GM18505 (cell line): ENCODE results near the gene ZPLD1.

Experiments used
- ATAC-seq: cut with Tn5 transposase; IDR thresholded peaks from one replicate; pipeline ENCODE4 v1.9.1; 2021; ENCODE audit not compliant: unreplicated experiment
- POLR2A ChIP-seq: IDR thresholded peaks from 4 replicates; pipeline ENCODE4 v1.6.1; 2011; ENCODE audit warnings: borderline replicate concordance; ENCODE audit not compliant: insufficient read depth, insufficient read length; ENCODE audit errors: extremely low read depth

ZPLD1 gene

DNA sequence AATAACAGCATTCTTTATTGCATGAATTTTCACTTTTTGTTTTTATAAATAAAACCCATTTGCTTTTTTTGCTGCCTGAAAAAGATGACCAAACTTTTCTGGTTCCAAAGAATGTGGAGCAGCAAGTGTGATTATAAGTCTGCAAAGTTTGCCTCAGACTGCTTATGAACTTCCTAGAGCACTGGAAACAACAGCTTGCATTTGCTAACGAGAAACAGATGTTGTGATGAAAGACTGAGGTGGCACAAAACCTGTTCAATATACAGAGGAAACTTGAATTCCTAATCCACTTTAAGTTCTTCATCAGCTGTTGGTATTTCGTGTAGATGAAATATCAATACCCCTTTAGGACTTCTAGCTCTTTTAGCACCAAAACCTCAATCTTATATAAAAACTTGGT, 9.3 kb downstream of the ZPLD1 start:
- ATAC-seq = no peak
- TF ChIP-seq POLR2A = no peak

DNA sequence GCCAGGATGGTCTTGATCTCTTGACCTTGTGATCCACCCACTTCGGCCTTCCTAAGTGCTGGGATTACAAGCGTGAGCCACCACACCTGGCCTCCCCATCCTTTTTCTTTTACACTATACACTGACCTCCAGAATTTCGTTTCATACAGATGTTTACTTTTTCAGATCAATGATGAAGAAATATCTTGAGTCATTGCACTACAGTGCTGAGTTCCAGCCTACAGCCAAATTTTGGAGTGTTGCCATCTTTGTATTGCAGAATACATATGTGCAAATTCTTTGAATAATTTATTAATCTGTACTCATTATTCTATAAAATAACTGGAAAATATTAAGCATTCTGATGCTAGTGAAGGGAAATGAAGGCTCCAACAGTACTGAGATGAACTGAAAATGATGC, 12.5 kb downstream of the ZPLD1 start:
- no peak for ATAC-seq
- no peak for TF ChIP-seq POLR2A

DNA sequence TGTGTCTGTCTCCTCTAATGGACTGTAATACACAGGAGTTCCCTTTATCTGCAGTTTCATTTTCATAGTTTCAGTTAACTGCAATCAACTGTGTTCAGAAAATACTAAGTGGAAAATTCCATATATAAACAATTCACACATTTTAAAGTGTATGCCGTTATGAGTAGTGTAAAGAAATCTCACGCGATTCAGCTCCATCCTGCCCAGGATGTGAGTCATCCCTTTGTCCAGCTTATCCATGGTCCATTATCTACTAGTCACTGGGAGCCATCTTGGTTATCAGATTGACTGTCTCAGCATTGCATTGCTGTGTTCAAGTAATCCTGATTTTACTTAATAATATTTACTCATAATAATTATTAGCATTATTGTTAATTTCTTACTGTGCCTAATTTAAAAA, 14.5 kb downstream of the ZPLD1 start:
- no peak for ATAC-seq
- TF ChIP-seq POLR2A = no peak

DNA sequence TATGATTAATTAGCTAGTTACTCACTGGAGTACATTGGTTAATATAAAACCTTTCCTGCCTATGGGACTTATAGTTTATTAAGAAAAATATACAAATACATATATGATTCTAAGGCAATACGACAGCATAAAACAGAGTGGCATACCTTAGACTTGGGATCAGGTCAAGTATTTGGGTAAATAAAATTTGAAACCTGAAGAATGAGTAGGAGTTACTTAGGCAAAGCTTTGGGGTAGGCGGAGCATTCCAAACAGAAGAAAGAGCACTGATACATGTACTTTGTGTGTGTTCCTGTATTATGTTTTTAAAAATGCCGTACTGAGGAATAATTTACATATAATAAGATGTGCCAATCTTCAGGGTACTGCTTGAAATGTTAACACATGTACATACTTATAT, 15.1 kb downstream of the ZPLD1 start:
- no peak for ATAC-seq
- TF ChIP-seq POLR2A = no peak

DNA sequence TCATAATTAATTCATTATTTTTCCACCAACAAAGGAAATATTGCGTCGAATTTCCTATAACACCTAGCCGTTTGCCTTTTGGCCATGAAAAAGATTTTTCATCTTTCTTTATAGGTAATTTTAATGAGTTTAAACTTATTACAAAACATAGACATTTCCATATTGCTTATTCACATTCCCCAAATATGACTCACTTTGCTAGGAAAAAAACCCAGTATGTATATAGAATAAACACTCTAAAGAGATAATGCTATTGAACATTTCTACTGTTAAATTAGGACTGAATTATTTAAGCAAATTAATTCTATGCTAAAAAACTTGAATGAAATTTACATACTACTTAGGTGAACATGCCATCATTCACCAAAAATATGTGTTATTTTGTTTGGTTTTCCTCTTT, 16.2 kb downstream of the ZPLD1 start:
- ATAC-seq = no peak
- TF ChIP-seq POLR2A = no peak

DNA sequence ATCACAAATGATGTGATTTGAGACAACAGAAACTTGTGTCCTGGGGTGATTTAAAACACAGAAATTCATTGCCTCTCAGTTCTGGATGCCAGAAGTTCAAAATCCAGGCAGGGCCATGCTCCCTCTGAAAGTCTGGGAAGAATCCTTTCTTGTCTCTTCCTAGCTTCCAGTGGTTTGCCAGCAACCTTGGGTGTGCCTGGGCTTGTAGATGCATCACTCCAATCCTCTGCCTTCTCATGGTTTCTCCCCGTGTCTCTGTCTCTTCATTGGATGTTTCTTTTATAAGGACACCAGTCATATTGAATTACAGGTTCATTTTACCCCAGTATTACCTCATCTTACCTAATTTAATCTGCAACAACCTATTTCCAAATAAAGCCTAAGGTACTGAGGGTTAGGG, 16.7 kb downstream of the ZPLD1 start:
- TF ChIP-seq POLR2A = no peak
- ATAC-seq = no peak

DNA sequence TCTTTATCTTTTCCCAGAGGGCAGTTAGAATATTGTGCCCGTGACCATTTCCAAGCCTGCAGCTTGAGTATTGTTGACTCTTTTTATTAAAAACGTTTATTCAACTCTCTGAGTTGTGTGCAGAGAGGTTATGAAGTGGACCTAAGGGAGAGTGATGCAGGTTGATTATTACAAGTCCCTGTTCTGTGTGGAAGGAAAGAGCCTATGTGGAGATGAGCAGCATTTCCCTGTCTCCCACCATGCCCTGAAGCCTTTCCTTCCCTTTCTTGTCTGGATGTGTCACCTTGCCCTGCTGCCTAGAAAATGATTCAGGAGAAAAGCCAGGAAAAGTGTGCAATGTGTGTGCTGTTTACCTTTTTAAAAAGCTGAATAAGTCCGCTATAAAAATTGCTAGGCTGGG, 19.4 kb downstream of the ZPLD1 start:
- no peak for TF ChIP-seq POLR2A
- no peak for ATAC-seq

DNA sequence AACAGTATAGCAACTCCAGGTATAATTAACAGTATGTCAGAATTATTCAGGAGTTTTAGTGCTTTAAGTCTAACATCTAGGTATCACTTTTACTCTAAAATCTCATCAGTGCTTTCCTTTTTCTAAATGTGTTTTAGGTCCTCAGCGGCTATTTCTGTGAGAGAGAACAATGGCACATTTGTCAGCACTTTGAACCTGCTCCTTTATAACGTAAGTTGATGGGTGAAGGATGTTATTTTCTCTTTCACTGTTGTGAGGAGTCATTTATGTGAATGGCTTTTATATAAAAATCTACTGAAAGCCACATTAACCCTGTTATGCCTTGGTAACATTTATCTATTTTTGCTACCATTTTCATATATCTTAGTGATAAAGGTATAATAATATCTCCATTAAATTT, 22.8 kb downstream of the ZPLD1 start:
- no peak for ATAC-seq
- TF ChIP-seq POLR2A = no peak

DNA sequence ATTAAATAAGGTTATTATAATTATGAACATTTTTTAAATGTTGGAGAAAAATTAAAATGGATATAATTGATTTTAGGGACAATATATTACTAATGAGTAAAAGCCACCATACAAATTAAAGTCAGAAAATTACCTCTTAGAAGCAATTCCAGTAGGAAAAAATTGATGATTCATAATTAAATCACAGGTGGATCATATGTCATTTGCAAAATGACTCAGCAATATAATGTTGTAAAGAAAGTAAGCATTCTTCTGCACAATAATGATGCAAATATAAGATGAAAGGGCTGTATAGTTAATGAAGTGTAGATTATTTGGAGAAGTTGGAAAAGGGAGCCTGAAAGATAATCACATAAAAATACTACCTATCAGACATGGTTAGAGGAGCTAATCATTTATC, 25.8 kb downstream of the ZPLD1 start:
- TF ChIP-seq POLR2A = no peak

DNA sequence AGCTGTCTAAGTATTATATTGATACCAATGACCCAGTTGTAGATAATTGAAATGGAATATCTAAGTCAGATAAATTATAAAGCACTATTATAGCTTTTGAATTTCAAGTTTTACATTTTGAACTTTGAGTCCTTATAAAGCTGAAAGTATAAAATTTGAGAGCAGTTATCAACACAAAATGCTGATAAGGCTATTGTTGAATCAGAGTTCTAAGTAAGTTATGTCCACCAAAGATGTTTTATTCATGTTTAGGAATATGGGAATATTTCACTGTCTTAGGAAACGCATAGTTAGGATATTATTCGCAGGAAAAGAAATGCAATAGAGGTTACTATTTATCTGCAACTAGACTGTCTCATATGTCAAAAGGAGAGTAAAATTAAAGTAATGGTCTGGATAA, 29.4 kb downstream of the ZPLD1 start:
- TF ChIP-seq POLR2A = no peak
- ATAC-seq = no peak

More for the DNA sequence above, 25.8 kb downstream of the ZPLD1 start:
- no peak for ATAC-seq

DNA sequence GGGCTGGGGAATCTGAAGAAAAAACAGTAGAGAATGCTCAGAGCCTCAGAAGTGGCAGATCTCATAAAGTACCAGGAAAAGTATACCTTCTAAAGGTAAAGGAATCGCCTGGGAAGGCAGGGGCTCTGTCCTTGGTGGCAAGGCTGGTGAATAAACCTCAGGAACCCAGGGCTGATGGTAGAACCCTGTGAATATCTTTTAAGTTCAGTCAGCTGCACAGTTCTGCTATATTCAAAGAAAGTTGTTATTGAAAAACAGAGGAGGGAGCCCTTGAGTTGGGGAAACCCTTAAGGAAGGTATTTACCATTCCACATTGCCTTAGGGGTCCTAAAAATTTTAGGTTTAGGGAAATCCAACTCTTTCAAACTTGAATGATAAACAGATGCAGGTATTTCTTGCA, 31.2 kb downstream of the ZPLD1 start:
- ATAC-seq = no peak
- no peak for TF ChIP-seq POLR2A

DNA sequence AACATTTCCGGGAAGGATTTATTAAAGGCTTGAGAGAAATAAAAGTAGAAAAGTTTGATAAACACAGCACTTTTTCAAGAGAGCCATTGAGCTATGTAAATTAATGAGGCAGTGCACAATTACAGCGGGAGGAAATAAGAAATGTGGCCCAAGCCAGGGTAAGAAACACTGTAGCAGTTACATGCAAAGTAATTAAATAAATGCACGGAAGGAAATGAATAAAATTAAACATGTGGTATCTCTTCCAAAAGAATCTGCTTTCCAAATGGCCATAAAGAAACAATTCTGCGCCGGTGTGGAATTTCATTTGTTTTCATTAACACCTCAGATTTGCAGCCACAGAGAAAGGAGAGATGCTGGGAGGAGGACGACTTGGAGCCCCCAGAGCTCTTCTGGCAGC, 35.3 kb downstream of the ZPLD1 start:
- ATAC-seq = no peak
- no peak for TF ChIP-seq POLR2A

DNA sequence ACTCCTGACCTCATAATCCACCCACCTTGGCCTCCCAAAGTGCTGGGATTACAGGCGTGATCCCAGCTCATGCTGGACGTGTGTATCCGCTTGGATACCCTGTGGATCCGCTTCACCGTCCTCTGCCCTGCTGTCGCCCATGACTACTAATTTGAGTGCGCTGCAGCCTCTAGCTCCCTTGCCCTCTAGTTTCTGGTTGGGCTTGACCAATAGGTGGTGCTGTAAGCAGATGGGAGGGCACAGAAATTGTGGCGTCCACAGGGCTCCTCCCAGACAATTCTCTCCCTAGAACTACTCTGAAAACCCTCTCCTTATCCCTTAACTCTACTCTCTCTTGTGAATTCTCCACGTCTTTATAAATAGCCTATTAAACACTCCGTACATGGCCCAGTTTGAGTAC, 36.2 kb downstream of the ZPLD1 start:
- no peak for ATAC-seq
- TF ChIP-seq POLR2A = no peak

DNA sequence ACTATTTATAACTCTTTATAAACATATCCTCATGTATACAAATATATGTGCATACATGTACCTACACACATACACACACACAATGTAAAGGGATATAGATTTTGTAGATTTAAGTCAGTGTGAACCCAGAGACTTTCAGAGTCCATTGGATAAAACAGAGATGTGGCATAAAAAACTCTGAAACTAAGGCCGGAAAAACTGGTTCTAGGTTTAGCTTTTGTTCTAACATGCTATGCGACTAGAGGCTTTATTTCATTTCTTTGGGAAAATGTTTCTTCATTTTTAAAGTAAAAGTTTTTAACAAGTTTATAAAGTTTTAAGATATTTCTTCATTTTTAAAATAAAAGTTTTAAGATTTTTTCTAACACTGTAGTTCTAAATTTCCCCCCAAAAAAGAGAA, 36.7 kb downstream of the ZPLD1 start:
- ATAC-seq = no peak
- TF ChIP-seq POLR2A = no peak

DNA sequence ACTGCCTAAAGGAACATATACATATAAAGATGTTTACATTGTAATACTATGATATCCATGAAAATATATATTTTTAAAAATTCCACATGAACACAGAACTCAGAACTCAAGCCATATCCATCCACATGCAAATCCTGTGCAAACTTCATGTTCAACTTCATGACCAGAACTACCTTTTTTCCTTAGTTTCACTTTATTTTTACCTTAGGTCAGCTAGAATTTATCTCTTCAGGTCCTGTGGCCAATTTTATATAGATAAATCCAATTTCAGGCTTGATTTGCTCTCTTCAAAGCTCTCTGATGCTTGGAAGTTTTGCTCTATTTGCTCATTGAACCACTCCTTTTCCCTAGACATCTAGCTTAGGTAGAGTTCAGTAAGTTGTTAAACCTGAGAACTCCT, 38.8 kb downstream of the ZPLD1 start:
- TF ChIP-seq POLR2A = no peak
- no peak for ATAC-seq
